CD4-positive, alpha-beta T cell (primary cell): Measurements from ENCODE around the gene FLT3LG. TPM values are rescaled to one million over a fixed set of nuclear protein-coding genes. Genes with fewer than 3 reads are reported as not detected.

Experiments used
- ATAC-seq: fragments of 200-7000 bp; cut with Tn5 transposase; one replicate; pipeline ENCODE4 v1.10.0; 2022; ENCODE audit warnings: mild to moderate bottlenecking; ENCODE audit not compliant: poor library complexity
- CTCF ChIA-PET: fragments of 350-600 bp; sonication (Branson Sonifier 250); formaldehyde crosslinking; loops from one replicate; lab custom pipeline; 2021; ENCODE audit warnings: antibody characterized with exemption, inconsistent platforms; lab: Charles Lee
- POLR2A ChIA-PET: fragments of 350-600 bp; sonication (Branson Sonifier 250); formaldehyde crosslinking; loops from one replicate; lab custom pipeline; 2021; ENCODE audit warnings: antibody characterized with exemption, inconsistent platforms; lab: Charles Lee
- DNase-seq, 14 experiments: peaks; one replicate each; pipeline ENCODE4 v3.0.0-alpha.2; 2013 to 2020; ENCODE audit warnings: mixed read lengths in 2 of 14
- H3K27ac ChIP-seq, 2 donors: one replicate each; pipeline versions ENCODE4 v1.5.1 to v1.7.0; 2013; ENCODE audit warnings: low read length in 2 of 2, low read depth in 1 of 2, mild to moderate bottlenecking in 1 of 2
- H3K27me3 ChIP-seq, 2 experiments: 1 replicate in 1 of 2; 2 replicates in 1 of 2; pipeline versions ENCODE4 v1.6.1 to v1.7.0; 2013; ENCODE audit warnings: low read length in 2 of 2, control low read depth in 1 of 2, mild to moderate bottlenecking in 1 of 2, moderate library complexity in 1 of 2; ENCODE audit not compliant: insufficient read depth in 2 of 2, control insufficient read depth in 1 of 2
- H3K36me3 ChIP-seq: one replicate; pipeline ENCODE4 v1.6.1; 2013; ENCODE audit warnings: low read length, control low read depth; ENCODE audit not compliant: insufficient read depth
- H3K4me1 ChIP-seq: one replicate; pipeline ENCODE4 v1.6.1; 2013; ENCODE audit warnings: low read length, control low read depth; ENCODE audit not compliant: insufficient read depth
- H3K4me3 ChIP-seq: one replicate; pipeline ENCODE4 v1.5.1; 2013; ENCODE audit warnings: mild to moderate bottlenecking, low read length, moderate library complexity
- H3K9me3 ChIP-seq, 2 experiments: 1 replicate in 1 of 2; 2 replicates in 1 of 2; pipeline versions ENCODE4 v1.6.1 to v1.7.0; 2013; ENCODE audit warnings: low read length in 2 of 2, mild to moderate bottlenecking in 2 of 2, control low read depth in 1 of 2, moderate library complexity in 1 of 2; ENCODE audit not compliant: control insufficient read depth in 1 of 2, insufficient read depth in 1 of 2
- H3K27ac Mint-ChIP-seq: one replicate; pipeline ENCODE4 v1.8.0; 2020; ENCODE audit warnings: mixed read lengths
- H3K27me3 Mint-ChIP-seq: one replicate; pipeline ENCODE4 v1.8.0; 2021; ENCODE audit warnings: mixed read lengths
- H3K36me3 Mint-ChIP-seq: one replicate; pipeline ENCODE4 v1.8.0; 2021; ENCODE audit warnings: low read depth, mixed read lengths
- H3K4me1 Mint-ChIP-seq: one replicate; pipeline ENCODE4 v1.8.0; 2021; ENCODE audit warnings: low read depth, mixed read lengths
- H3K4me3 Mint-ChIP-seq: one replicate; pipeline ENCODE4 v1.8.0; 2020; ENCODE audit warnings: mild to moderate bottlenecking, mixed read lengths
- H3K9me3 Mint-ChIP-seq: one replicate; pipeline ENCODE4 v1.8.0; 2020; ENCODE audit warnings: mixed read lengths
- CTCF ChIP-seq: fragments of 200-600 bp; IDR thresholded peaks from one replicate; pipeline ENCODE4 v1.8.0; 2022; ENCODE audit warnings: antibody characterized with exemption, mild to moderate bottlenecking
- intact Hi-C, 2 experiments: fragments of 100-400 bp; cut with DNase I in 1 of 2; cut with micrococcal nuclease in 1 of 2; formaldehyde crosslinking; loops; one replicate each; pipeline versions ENCODE4 v1.15.1 to v1.9.0; 2023 to 2025; cut with DNase I, micrococcal nuclease
- total RNA-seq, 174 experiments: library from RNA in 2 of 174; stranded (reverse) in 2 of 174; gene quantifications; one replicate each; pipeline ENCODE4 v1.2.3 and lab custom pipeline; 2021 to 2026

The FLT3LG gene
- total RNA-seq, 2 experiments from 2014 or later: 311 to 325 TPM

- TF ChIP-seq CTCF: no peak
- peak; percentile 84 for ATAC-seq
- no peaks in the 10 kb centered on the region for H3K9me3 Mint-ChIP-seq
These were observed 20.8 kb upstream of the FLT3LG start, which contains the start of gene ALDH16A1 for GRCh38 chr19:49453013-49453756. Gene ALDH16A1 (plus strand): TSS chr19:49453225. CDS start chr19:49453332, 107 bp downstream.

GRCh38 chr19:49453757-49454240 lies 20.2 kb upstream of the FLT3LG start:
- peaks cover 49% of the 10 kb centered on the region for H3K4me1 Mint-ChIP-seq
- no peaks in the 10 kb centered on the region for H3K27me3 Mint-ChIP-seq
- H3K4me3 Mint-ChIP-seq: peak overlapping the region; percentile 93
- Histone ChIP-seq H3K36me3 (peaks cover 22% of the 10 kb centered on the region), H3K9me3 (no peaks in the 10 kb centered on the region), H3K27ac (peak overlapping the region; percentile 93 to 97), H3K27me3 (no peaks in the 10 kb centered on the region), H3K4me1 (peaks cover 70% of the 10 kb centered on the region), H3K4me3 (peak overlapping the region; percentile 71)
- peak in 3 of 14 experiments; percentile 51 to 64 (median 55) for DNase-seq
- peaks cover 53% of the 10 kb centered on the region for H3K36me3 Mint-ChIP-seq
- peak overlapping the region; percentile 98 for H3K27ac Mint-ChIP-seq
- ChIA-PET POLR2A (interaction anchor here (0.6 to 5.7 kb wide), 20 partner anchors 12 to 228 kb away, joined by 3 to 120 read pairs (median 4); partner anchors contain the start of genes FLT3LG, KASH5, PRMT1 and RPL13A), CTCF (interaction anchor here (1.2 to 3.8 kb wide), 4 partner anchors 17 to 116 kb away, joined by 5 to 24 read pairs (median 6); partner anchors contain the start of gene FLT3LG)
- no peaks in the 10 kb centered on the region for H3K9me3 Mint-ChIP-seq
- intact Hi-C loops: loop anchor here (1.0 to 2.0 kb wide), 6 partner anchors 15 to 43 kb away; partner anchors contain the start of genes RPS11 (in 2 of the 2), FLT3LG (in 1 of the 2) and RPL13A (in 1 of the 2)
- no peak for TF ChIP-seq CTCF
- peak; percentile 0 for ATAC-seq

More at GRCh38 chr19:49453013-49453756, 20.8 kb upstream of the FLT3LG start, which contains the start of gene ALDH16A1:
- H3K36me3 Mint-ChIP-seq: peaks cover 59% of the 10 kb centered on the region
- ChIA-PET CTCF (interaction anchor here (1.2 to 3.9 kb wide), 5 partner anchors 17 to 117 kb away, joined by 5 to 24 read pairs (median 6); partner anchors contain the start of gene FLT3LG), POLR2A (interaction anchor here (0.6 to 5.7 kb wide), 20 partner anchors 11 to 227 kb away, joined by 3 to 120 read pairs (median 4); partner anchors contain the start of genes FLT3LG, KASH5, PRMT1 and RPL13A)
- intact Hi-C loops: loop anchor here (1.0 to 2.0 kb wide), 5 partner anchors 16 to 44 kb away; partner anchors contain the start of genes RPS11 (in 2 of the 2), FLT3LG (in 1 of the 2) and RPL13A (in 1 of the 2)
- peak; percentile 95 to 99 (median 97) for DNase-seq
- H3K4me1 ChIP-seq: peaks cover 68% of the 10 kb centered on the region
- H3K4me3 Mint-ChIP-seq: peak within 1 kb of the TSS; percentile 94
- H3K36me3 ChIP-seq: peaks cover 26% of the 10 kb centered on the region
- peak within 1 kb of the TSS; percentile 71 for H3K4me3 ChIP-seq
- peak within 1 kb of the TSS; percentile 93 to 97 for H3K27ac ChIP-seq
- H3K27me3 Mint-ChIP-seq: no peaks in the 10 kb centered on the region
- H3K27ac Mint-ChIP-seq: peak within 1 kb of the TSS; percentile 98
- H3K9me3 ChIP-seq: no peaks in the 10 kb centered on the region
- no peaks in the 10 kb centered on the region for H3K27me3 ChIP-seq
- peaks cover 53% of the 10 kb centered on the region for H3K4me1 Mint-ChIP-seq

- intact Hi-C loops: no loop called here
- Histone ChIP-seq H3K36me3 (peaks cover 28% of the 10 kb centered on the region), H3K27ac (no peak overlapping the region), H3K4me1 (peaks cover 60% of the 10 kb centered on the region), H3K9me3 (no peaks in the 10 kb centered on the region), H3K4me3 (no peak overlapping the region), H3K27me3 (no peaks in the 10 kb centered on the region)
- H3K9me3 Mint-ChIP-seq: no peaks in the 10 kb centered on the region
- no peak for TF ChIP-seq CTCF
- H3K4me3 Mint-ChIP-seq: peak overlapping the region; percentile 38
- H3K27me3 Mint-ChIP-seq: no peaks in the 10 kb centered on the region
- DNase-seq (no peak), ATAC-seq (no peak)
- peak overlapping the region; percentile 69 for H3K27ac Mint-ChIP-seq
- POLR2A ChIA-PET: interaction anchor here (5.7 kb wide), 1 partner anchor 15 kb away, joined by 120 read pairs; the partner anchor contains the start of gene FLT3LG
- CTCF ChIA-PET: interaction anchor here (1.0 to 1.5 kb wide), 2 partner anchors 15 to 18 kb away, joined by 3 to 4 read pairs; partner anchors contain the start of gene FLT3LG
- H3K4me1 Mint-ChIP-seq: peaks cover 40% of the 10 kb centered on the region
- H3K36me3 Mint-ChIP-seq: peaks cover 54% of the 10 kb centered on the region
These were observed 18.2 kb upstream of the FLT3LG start for GRCh38 chr19:49455773-49456172.
